GM23338 (cell line): Measurements from ENCODE around the gene CKS1B. TPM values are rescaled to one million over a fixed set of nuclear protein-coding genes. Genes with fewer than 3 reads are reported as not detected.

ENCODE experiments used
- ATAC-seq: fragments of 200-7000 bp; cut with Tn5 transposase; 3 replicates; pipeline ENCODE4 v1.9.1; 2020
- DNase-seq: peaks from one replicate; pipeline ENCODE4 v3.0.0-alpha.2; 2015; ENCODE audit warnings: low spot score
- H2AFZ ChIP-seq: fragments of 200-600 bp; sonication (generic); 2 replicates; pipeline ENCODE4 v1.8.0; 2016; ENCODE audit warnings: antibody characterized with exemption, mild to moderate bottlenecking, moderate library complexity
- H3F3A ChIP-seq: fragments of 200-600 bp; sonication (generic); replicated peaks from 2 replicates; pipeline ENCODE4 v1.8.0; 2017; ENCODE audit warnings: antibody characterized with exemption, mixed run types, low read depth
- H3K27ac ChIP-seq: fragments of 200-600 bp; sonication (generic); 2 replicates; pipeline ENCODE4 v1.6.1; 2016; ENCODE audit warnings: low read depth
- H3K27me3 ChIP-seq: fragments of 200-600 bp; sonication (generic); 2 replicates; pipeline ENCODE4 v1.8.0; 2016; ENCODE audit warnings: mild to moderate bottlenecking, mixed run types, moderate library complexity; ENCODE audit not compliant: insufficient read depth
- H3K36me3 ChIP-seq: fragments of 200-600 bp; sonication (generic); 2 replicates; pipeline ENCODE4 v1.8.0; 2016; ENCODE audit warnings: mild to moderate bottlenecking; ENCODE audit not compliant: insufficient read depth
- H3K4me1 ChIP-seq: fragments of 200-600 bp; sonication (generic); 2 replicates; pipeline ENCODE4 v1.8.0; 2016; ENCODE audit warnings: mild to moderate bottlenecking, moderate library complexity; ENCODE audit not compliant: insufficient read depth
- H3K4me2 ChIP-seq: fragments of 200-600 bp; sonication (generic); 2 replicates; pipeline ENCODE4 v1.7.1; 2017; ENCODE audit warnings: mixed run types
- H3K4me3 ChIP-seq: fragments of 200-600 bp; sonication (generic); 2 replicates; pipeline ENCODE4 v1.6.1; 2016; ENCODE audit warnings: mixed run types
- H3K79me2 ChIP-seq: fragments of 200-600 bp; sonication (generic); replicated peaks from 2 replicates; pipeline ENCODE4 v1.8.0; 2017; ENCODE audit warnings: mild to moderate bottlenecking; ENCODE audit not compliant: insufficient read depth
- H3K9me2 ChIP-seq: fragments of 200-600 bp; sonication (generic); 2 replicates; pipeline ENCODE4 v1.8.0; 2017; ENCODE audit not compliant: insufficient read depth
- H4K20me1 ChIP-seq: fragments of 200-600 bp; sonication (generic); replicated peaks from 2 replicates; pipeline ENCODE4 v1.8.0; 2017; ENCODE audit warnings: mild to moderate bottlenecking; ENCODE audit not compliant: insufficient read depth
- H3K27ac Mint-ChIP-seq: 2 replicates; pipeline ENCODE4 v1.8.0; 2020; ENCODE audit warnings: inconsistent platforms, mild to moderate bottlenecking, moderate library complexity, mixed read lengths
- H3K27me3 Mint-ChIP-seq: 3 replicates; pipeline ENCODE4 v1.8.0; 2022; ENCODE audit warnings: low read depth, mild to moderate bottlenecking, moderate library complexity, mixed read lengths, inconsistent platforms; ENCODE audit not compliant: insufficient read depth, poor library complexity
- H3K36me3 Mint-ChIP-seq: 3 replicates; pipeline ENCODE4 v1.8.0; 2021; ENCODE audit warnings: low read depth, mild to moderate bottlenecking, inconsistent platforms, moderate library complexity, mixed read lengths
- H3K4me1 Mint-ChIP-seq: 3 replicates; pipeline ENCODE4 v1.8.0; 2020; ENCODE audit warnings: mild to moderate bottlenecking, inconsistent platforms, mixed read lengths
- H3K4me3 Mint-ChIP-seq: 3 replicates; pipeline ENCODE4 v1.8.0; 2021; ENCODE audit warnings: moderate library complexity, mild to moderate bottlenecking, inconsistent platforms, mixed read lengths
- H3K9me3 Mint-ChIP-seq: 3 replicates; pipeline ENCODE4 v1.8.0; 2020; ENCODE audit warnings: moderate library complexity, mild to moderate bottlenecking, inconsistent platforms, mixed read lengths
- EZH2 ChIP-seq: fragments of 200-600 bp; sonication (generic); IDR thresholded peaks from one replicate; pipeline ENCODE4 v1.8.0; 2017; ENCODE audit warnings: antibody characterized with exemption, mild to moderate bottlenecking, low read depth; ENCODE audit not compliant: unreplicated experiment
- STAT1 ChIP-seq: IDR thresholded peaks from one replicate; pipeline ENCODE4 v1.6.1; 2016; ENCODE audit warnings: antibody characterized with exemption; ENCODE audit not compliant: unreplicated experiment
- microRNA-seq: library from miRNA; unstranded; fragments of <30 nt; microRNA quantifications from one replicate; pipeline ENCODE4, GENCODE V29; 2017
- polyA plus RNA-seq: library from polyadenylated mRNA; unstranded; fragments of >200 nt; fragmentation: Nextera tagmentation; extraction: Ambion mirVana; gene quantifications from 2 replicates; pipeline ENCODE4 v1.2.1, GENCODE V29; 2016
- small RNA-seq: library from RNA; depleted of rRNA; stranded (forward); fragments of <200 nt; gene quantifications from one replicate; pipeline ENCODE3, GENCODE V24; 2014; ENCODE audit warnings: low replicate concordance
- total RNA-seq: library from RNA; depleted of rRNA; stranded (reverse); fragments of >200 nt; shearing (Covaris generic); gene quantifications from 2 replicates; pipeline ENCODE4 v1.2.3, GENCODE V29; 2014; rRNA removed

Gene CKS1B
- total and polyA plus RNA-seq, 2 experiments from 2014 or later, result 296 to 617 TPM

- no peaks in the 10 kb centered on the region for H3K79me2 ChIP-seq
- TF ChIP-seq EZH2 (no peak), STAT1 (no peak)
- no peaks in the 10 kb centered on the region for H3F3A ChIP-seq
- no peaks in the 10 kb centered on the region for H3K9me2 ChIP-seq
- H3K4me1 ChIP-seq, result no peaks in the 10 kb centered on the region; the same call in 1 of the 2 replicates
- H3K27me3 ChIP-seq, result no peaks in the 10 kb centered on the region
- ATAC-seq (no peak), DNase-seq (no peak)
- Mint-ChIP-seq H3K27me3 (peaks cover 20% of the 10 kb centered on the region), H3K4me1 (peaks cover 9% of the 10 kb centered on the region), H3K36me3 (no peaks in the 10 kb centered on the region), H3K4me3 (no peak overlapping the region), H3K27ac (no peak overlapping the region), H3K9me3 (no peaks in the 10 kb centered on the region)
- H4K20me1 ChIP-seq, result no peaks in the 10 kb centered on the region
- no peak overlapping the region for H3K4me2 ChIP-seq
- no peak overlapping the region for H3K4me3 ChIP-seq
- no peaks in the 10 kb centered on the region for H3K36me3 ChIP-seq
- no peak overlapping the region for H3K27ac ChIP-seq
- no peak overlapping the region for H2AFZ ChIP-seq
Observed at GRCh38 chr1:155026588-155026987, 52.1 kb downstream of the CKS1B start.

Small RNAs within 50 kb of the gene (microRNA-seq; reads per million reads assigned to microRNA genes)
- gene MIR4258, result not detected

Small RNAs within 50 kb of the gene (small RNA-seq; reads per million reads assigned to genes)
- not detected for gene MIR4258
- gene RF00017, result not detected

Other genes starting within 250 kb of the CKS1B start
- 1.9 and 4.0 TPM in 2 replicates for gene KCNN3, start 104.4 kb upstream of the CKS1B start, total RNA-seq
- 3.0 and 3.1 TPM in 2 replicates for gene KCNN3, start 104.4 kb upstream of the CKS1B start, polyA plus RNA-seq
- gene PMVK, start 38.0 kb upstream of the CKS1B start, total RNA-seq, result 8.1 and 11.2 TPM in 2 replicates
- 22.2 and 25.0 TPM in 2 replicates for gene PMVK, start 38.0 kb upstream of the CKS1B start, polyA plus RNA-seq
- gene PBXIP1, start 18.6 kb upstream of the CKS1B start, total RNA-seq, result 29.6 and 31.8 TPM in 2 replicates
- 6.5 and 7.0 TPM in 2 replicates for gene PBXIP1, start 18.6 kb upstream of the CKS1B start, polyA plus RNA-seq
- 28.7 and 29.0 TPM in 2 replicates for gene PYGO2, start 12.9 kb upstream of the CKS1B start, total RNA-seq
- gene PYGO2, start 12.9 kb upstream of the CKS1B start, polyA plus RNA-seq, result 11.0 and 13.2 TPM in 2 replicates
- 196 and 211 TPM in 2 replicates for gene SHC1, start 3.9 kb upstream of the CKS1B start, total RNA-seq
- 108 and 117 TPM in 2 replicates for gene SHC1, start 3.9 kb upstream of the CKS1B start, polyA plus RNA-seq
- 71.4 and 75.0 TPM in 2 replicates for gene FLAD1, start 8.7 kb downstream of the CKS1B start, total RNA-seq
- 72.8 and 74.5 TPM in 2 replicates for gene FLAD1, start 8.7 kb downstream of the CKS1B start, polyA plus RNA-seq
- gene LENEP, start 18.9 kb downstream of the CKS1B start, total RNA-seq, result 1.5 and 1.6 TPM in 2 replicates
- not detected in 2 replicates for gene LENEP, start 18.9 kb downstream of the CKS1B start, polyA plus RNA-seq
- 19.3 and 32.6 TPM in 2 replicates for gene ZBTB7B, start 28.1 kb downstream of the CKS1B start, total RNA-seq
- gene ZBTB7B, start 28.1 kb downstream of the CKS1B start, polyA plus RNA-seq, result 3.6 TPM in 2 replicates
- not detected in 2 replicates for gene DCST2, start 59.1 kb downstream of the CKS1B start, total RNA-seq
- gene DCST2, start 59.1 kb downstream of the CKS1B start, polyA plus RNA-seq, result 0.28 and 0.78 TPM in 2 replicates
- not detected in 2 replicates for gene DCST1, start 59.1 kb downstream of the CKS1B start, total RNA-seq
- not detected in 2 replicates for gene DCST1, start 59.1 kb downstream of the CKS1B start, polyA plus RNA-seq
- 25.9 and 31.1 TPM in 2 replicates for gene ADAM15, start 76.6 kb downstream of the CKS1B start, total RNA-seq
- 24.2 and 25.9 TPM in 2 replicates for gene ADAM15, start 76.6 kb downstream of the CKS1B start, polyA plus RNA-seq
- gene EFNA4, start 89.1 kb downstream of the CKS1B start, total RNA-seq, result 22.9 and 25.0 TPM in 2 replicates
- 11.1 and 16.4 TPM in 2 replicates for gene EFNA4, start 89.1 kb downstream of the CKS1B start, polyA plus RNA-seq
- 13.6 and 14.5 TPM in 2 replicates for gene EFNA3, start 104.2 kb downstream of the CKS1B start, total RNA-seq
- 10.3 and 13.5 TPM in 2 replicates for gene EFNA3, start 104.2 kb downstream of the CKS1B start, polyA plus RNA-seq
- gene EFNA1, start 153.2 kb downstream of the CKS1B start, total RNA-seq, result 2.1 and 5.1 TPM in 2 replicates
- 3.2 and 5.1 TPM in 2 replicates for gene EFNA1, start 153.2 kb downstream of the CKS1B start, polyA plus RNA-seq
- gene SLC50A1, start 161.2 kb downstream of the CKS1B start, total RNA-seq, result 30.0 and 50.5 TPM in 2 replicates
- gene SLC50A1, start 161.2 kb downstream of the CKS1B start, polyA plus RNA-seq, result 63.9 and 65.4 TPM in 2 replicates
- 13.6 and 19.2 TPM in 2 replicates for gene DPM3, start 165.8 kb downstream of the CKS1B start, total RNA-seq
- 71.4 and 76.5 TPM in 2 replicates for gene DPM3, start 165.8 kb downstream of the CKS1B start, polyA plus RNA-seq
- 101 and 106 TPM in 2 replicates for gene KRTCAP2, start 198.6 kb downstream of the CKS1B start, total RNA-seq
- gene KRTCAP2, start 198.6 kb downstream of the CKS1B start, polyA plus RNA-seq, result 579 and 628 TPM in 2 replicates
- 15.4 and 18.8 TPM in 2 replicates for gene TRIM46, start 199.2 kb downstream of the CKS1B start, total RNA-seq
- gene TRIM46, start 199.2 kb downstream of the CKS1B start, polyA plus RNA-seq, result 7.4 and 8.1 TPM in 2 replicates
- gene THBS3, start 233.2 kb downstream of the CKS1B start, total RNA-seq, result 1.2 and 6.3 TPM in 2 replicates
- 4.3 and 5.0 TPM in 2 replicates for gene THBS3, start 233.2 kb downstream of the CKS1B start, polyA plus RNA-seq
- 66.7 and 77.7 TPM in 2 replicates for gene MTX1, start 234.0 kb downstream of the CKS1B start, total RNA-seq
- gene MTX1, start 234.0 kb downstream of the CKS1B start, polyA plus RNA-seq, result 106 and 109 TPM in 2 replicates